ENCODE data around the gene FAM89B.

DNA sequence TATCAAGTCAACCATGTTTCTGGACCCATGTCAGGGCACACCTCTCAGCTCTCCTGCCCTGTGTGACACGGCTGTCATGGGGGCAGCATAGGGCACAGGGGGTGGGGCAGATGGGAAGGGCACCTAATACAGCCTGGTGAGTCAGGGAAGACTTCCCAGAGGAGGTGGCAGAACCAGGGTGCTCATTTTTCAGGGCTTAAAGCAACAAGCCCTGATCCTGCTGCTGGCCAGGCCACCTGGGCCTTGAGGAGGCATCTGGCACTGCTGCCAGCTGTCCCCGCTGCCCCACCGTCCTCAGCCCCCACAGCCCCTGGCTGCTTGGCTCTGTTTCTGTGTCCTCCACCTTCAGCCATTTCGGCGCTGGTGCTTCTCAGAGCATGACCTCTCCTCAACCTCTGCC lies 37.3 kb downstream of the FAM89B start:
- TF ChIP-seq, protein P1, sequence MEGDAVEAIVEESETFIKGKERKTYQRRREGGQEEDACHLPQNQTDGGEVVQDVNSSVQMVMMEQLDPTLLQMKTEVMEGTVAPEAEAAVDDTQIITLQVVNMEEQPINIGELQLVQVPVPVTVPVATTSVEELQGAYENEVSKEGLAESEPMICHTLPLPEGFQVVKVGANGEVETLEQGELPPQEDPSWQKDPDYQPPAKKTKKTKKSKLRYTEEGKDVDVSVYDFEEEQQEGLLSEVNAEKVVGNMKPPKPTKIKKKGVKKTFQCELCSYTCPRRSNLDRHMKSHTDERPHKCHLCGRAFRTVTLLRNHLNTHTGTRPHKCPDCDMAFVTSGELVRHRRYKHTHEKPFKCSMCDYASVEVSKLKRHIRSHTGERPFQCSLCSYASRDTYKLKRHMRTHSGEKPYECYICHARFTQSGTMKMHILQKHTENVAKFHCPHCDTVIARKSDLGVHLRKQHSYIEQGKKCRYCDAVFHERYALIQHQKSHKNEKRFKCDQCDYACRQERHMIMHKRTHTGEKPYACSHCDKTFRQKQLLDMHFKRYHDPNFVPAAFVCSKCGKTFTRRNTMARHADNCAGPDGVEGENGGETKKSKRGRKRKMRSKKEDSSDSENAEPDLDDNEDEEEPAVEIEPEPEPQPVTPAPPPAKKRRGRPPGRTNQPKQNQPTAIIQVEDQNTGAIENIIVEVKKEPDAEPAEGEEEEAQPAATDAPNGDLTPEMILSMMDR (IDR thresholded peaks at IDR 0.05; ENCODE audit: extremely low read depth in 1 of 2, insufficient read depth in 1 of 2, low read depth in 1 of 2, low read length in 2 of 2) = no peak
- no peak for TF ChIP-seq POLR2AphosphoS5 (IDR thresholded peaks at IDR 0.05; ENCODE audit: insufficient read depth, low read depth, low read length)
- no peak for TF ChIP-seq FOS (IDR thresholded peaks at IDR 0.05; ENCODE audit: borderline replicate concordance, insufficient read depth, low read length)
- peak; percentile 44 for TF ChIP-seq POLR2A (IDR thresholded peaks at IDR 0.05; ENCODE audit: low read depth, low read length)
- TF ChIP-seq JUN (IDR thresholded peaks at IDR 0.05; ENCODE audit: borderline replicate concordance, insufficient read depth, insufficient read length, low read depth) = no peak
- TF ChIP-seq, protein P2, sequence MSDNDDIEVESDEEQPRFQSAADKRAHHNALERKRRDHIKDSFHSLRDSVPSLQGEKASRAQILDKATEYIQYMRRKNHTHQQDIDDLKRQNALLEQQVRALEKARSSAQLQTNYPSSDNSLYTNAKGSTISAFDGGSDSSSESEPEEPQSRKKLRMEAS (IDR thresholded peaks at IDR 0.05; ENCODE audit: insufficient read depth, insufficient read length) = no peak
- TF ChIP-seq EZH2 (IDR thresholded peaks at IDR 0.05; ENCODE audit: borderline replicate concordance, low read depth, low read length, severe bottlenecking) = no peak
- no peak for TF ChIP-seq MYC (IDR thresholded peaks at IDR 0.05; ENCODE audit: low read depth, low read length)

Measured in endothelial cell of umbilical vein (primary cell).